H9 (cell line): ENCODE measurements around the gene HYAL1. TPM values are rescaled to one million over a fixed set of nuclear protein-coding genes. Genes with fewer than 3 reads are reported as not detected.
A peak's percentile ranks its signal among the peaks of the same experiment; 100 is the strongest.

Experiments
- DNase-seq: peaks from one replicate; pipeline ENCODE4 v3.0.0-alpha.2; 2017
- H2AFZ ChIP-seq: one replicate; pipeline ENCODE4 v1.6.1; 2013; ENCODE audit warnings: mild to moderate bottlenecking, low read length, control low read depth, moderate library complexity
- H2AK5ac ChIP-seq: 2 replicates; pipeline ENCODE4 v1.6.1; 2013; ENCODE audit warnings: low read length, control low read depth, mixed read lengths; ENCODE audit not compliant: insufficient read length
- H2BK120ac ChIP-seq: one replicate; pipeline ENCODE4 v1.6.1; 2013; ENCODE audit warnings: low read depth, mild to moderate bottlenecking, low read length, control low read depth, inconsistent platforms; ENCODE audit not compliant: poor library complexity, severe bottlenecking
- H2BK12ac ChIP-seq: 2 replicates; pipeline ENCODE4 v1.6.1; 2013; ENCODE audit warnings: low read length, control low read depth, mixed read lengths, low read depth; ENCODE audit not compliant: insufficient read length
- H2BK15ac ChIP-seq: 2 replicates; pipeline ENCODE4 v1.6.1; 2013; ENCODE audit warnings: low read depth, low read length, control low read depth
- H2BK20ac ChIP-seq: one replicate; pipeline ENCODE4 v1.6.1; 2013; ENCODE audit warnings: low read depth, mild to moderate bottlenecking, low read length, control low read depth, inconsistent platforms; ENCODE audit not compliant: poor library complexity, severe bottlenecking
- H2BK5ac ChIP-seq: 2 replicates; pipeline ENCODE4 v1.6.1; 2013; ENCODE audit warnings: low read length, control low read depth, mixed read lengths; ENCODE audit not compliant: insufficient read length
- H3K14ac ChIP-seq: 2 replicates; pipeline ENCODE4 v1.6.1; 2013; ENCODE audit warnings: low read length, control low read depth; ENCODE audit not compliant: insufficient read depth
- H3K18ac ChIP-seq: 2 replicates; pipeline ENCODE4 v1.6.1; 2013; ENCODE audit warnings: low read depth, mild to moderate bottlenecking, mixed read lengths, low read length, control low read depth; ENCODE audit not compliant: insufficient read length
- H3K23ac ChIP-seq: 2 replicates; pipeline ENCODE4 v1.6.1; 2013; ENCODE audit warnings: low read length, control low read depth, mixed read lengths, low read depth; ENCODE audit not compliant: insufficient read length
- H3K23me2 ChIP-seq: 2 replicates; pipeline ENCODE4 v1.6.1; 2013; ENCODE audit warnings: low read depth, mild to moderate bottlenecking, mixed read lengths, low read length, control low read depth; ENCODE audit not compliant: insufficient read length, poor library complexity, severe bottlenecking
- H3K27ac ChIP-seq: 2 replicates; pipeline ENCODE4 v1.5.1; 2013; ENCODE audit warnings: low read length, control low read depth, mixed read lengths, low read depth; ENCODE audit not compliant: insufficient read length
- H3K27me3 ChIP-seq: 2 replicates; pipeline ENCODE4 v1.6.1; 2013; ENCODE audit warnings: low read length, control low read depth, inconsistent platforms; ENCODE audit not compliant: insufficient read depth
- H3K4ac ChIP-seq: 2 replicates; pipeline ENCODE4 v1.6.1; 2013; ENCODE audit warnings: low read depth, mild to moderate bottlenecking, control low read depth, inconsistent platforms, low read length, moderate library complexity
- H3K4me1 ChIP-seq: 2 replicates; pipeline ENCODE4 v1.6.1; 2013; ENCODE audit warnings: low read length, control low read depth, inconsistent platforms; ENCODE audit not compliant: insufficient read depth
- H3K4me2 ChIP-seq: 2 replicates; pipeline ENCODE4 v1.6.1; 2013; ENCODE audit warnings: low read length, control low read depth, mixed read lengths; ENCODE audit not compliant: insufficient read length, insufficient read depth
- H3K56ac ChIP-seq: 2 replicates; pipeline ENCODE4 v1.6.1; 2013; ENCODE audit warnings: low read depth, mild to moderate bottlenecking, mixed read lengths, low read length, control low read depth; ENCODE audit not compliant: insufficient read length
- H3K79me1 ChIP-seq: 2 replicates; pipeline ENCODE4 v1.6.1; 2013; ENCODE audit warnings: low read depth, mild to moderate bottlenecking, moderate library complexity, low read length, control low read depth, inconsistent platforms; ENCODE audit not compliant: insufficient read depth, poor library complexity, severe bottlenecking
- H3K79me2 ChIP-seq: 2 replicates; pipeline ENCODE4 v1.6.1; 2013; ENCODE audit warnings: low read length, control low read depth, inconsistent platforms; ENCODE audit not compliant: insufficient read depth
- H3K9ac ChIP-seq: 2 replicates; pipeline ENCODE4 v1.6.1; 2013; ENCODE audit warnings: low read length, control low read depth, mixed read lengths; ENCODE audit not compliant: insufficient read length; ENCODE audit errors: extremely low read depth
- H3K9me3 ChIP-seq: one replicate; pipeline ENCODE4 v1.6.1; 2013; ENCODE audit warnings: low read depth, low read length, inconsistent platforms; ENCODE audit not compliant: control insufficient read depth
- H3T11ph ChIP-seq: one replicate; pipeline ENCODE4 v1.6.1; 2013; ENCODE audit warnings: mild to moderate bottlenecking, low read length, control low read depth, inconsistent platforms
- H4K20me1 ChIP-seq: one replicate; pipeline ENCODE4 v1.6.1; 2013; ENCODE audit not compliant: control insufficient read depth, insufficient read length, insufficient read depth
- H4K5ac ChIP-seq: 2 replicates; pipeline ENCODE4 v1.6.1; 2013; ENCODE audit warnings: low read depth, mild to moderate bottlenecking, mixed read lengths, low read length, control low read depth; ENCODE audit not compliant: insufficient read length
- H4K8ac ChIP-seq: replicated peaks from 2 replicates; pipeline ENCODE4 v1.6.1; 2013; ENCODE audit warnings: low read length, control low read depth, mixed read lengths, low read depth; ENCODE audit not compliant: insufficient read length
- H4K91ac ChIP-seq: 2 replicates; pipeline ENCODE4 v1.6.1; 2013; ENCODE audit warnings: low read depth, mild to moderate bottlenecking, moderate library complexity, mixed read lengths, low read length, control low read depth; ENCODE audit not compliant: insufficient read length
- H3K27ac Mint-ChIP-seq, 3 experiments: 2 replicates in 2 of 3; 3 replicates in 1 of 3; pipeline ENCODE4 v1.8.0; 2020 to 2021; ENCODE audit warnings: mixed read lengths in 3 of 3, mild to moderate bottlenecking in 1 of 3, moderate library complexity in 1 of 3
- H3K27me3 Mint-ChIP-seq: 2 replicates; pipeline ENCODE4 v1.8.0; 2021; ENCODE audit warnings: low read depth, mild to moderate bottlenecking, moderate library complexity, mixed read lengths
- H3K36me3 Mint-ChIP-seq, 3 experiments: 2 replicates in 2 of 3; 3 replicates in 1 of 3; pipeline ENCODE4 v1.8.0; 2020 to 2021; ENCODE audit warnings: low read depth in 3 of 3, mixed read lengths in 3 of 3; ENCODE audit not compliant: insufficient read depth in 1 of 3
- H3K4me1 Mint-ChIP-seq, 2 experiments: 2 replicates each; pipeline ENCODE4 v1.8.0; 2020; ENCODE audit warnings: mixed read lengths in 2 of 2
- H3K4me3 Mint-ChIP-seq, 2 experiments: 2 replicates in 1 of 2; 3 replicates in 1 of 2; pipeline ENCODE4 v1.8.0; 2020 to 2021; ENCODE audit warnings: mild to moderate bottlenecking in 2 of 2, mixed read lengths in 2 of 2, moderate library complexity in 1 of 2
- H3K9me3 Mint-ChIP-seq, 2 experiments: 2 replicates in 1 of 2; 3 replicates in 1 of 2; pipeline ENCODE4 v1.8.0; 2020; ENCODE audit warnings: mild to moderate bottlenecking in 2 of 2, mixed read lengths in 2 of 2, moderate library complexity in 1 of 2
- WGBS: extraction: QIAGEN DNeasy Blood & Tissue Kit; methylation state at CpG from one replicate; pipeline ENCODE4 v1.1.7; 2013; ENCODE audit warnings: missing lambda C conversion rate, low lambda C conversion rate, mixed read lengths; ENCODE audit not compliant: insufficient read length; ENCODE audit errors: extremely low coverage; 5-methylcytosine and 5-hydroxymethylcytosine counted together
- total RNA-seq: library from RNA; stranded (reverse); gene quantifications from 2 replicates; pipeline ENCODE4 v1.2.1, GENCODE V29; 2021
- TF ChIP-seq, protein P1 (sequence below): fragments of 200-600 bp; sonication (generic); conservative IDR thresholded peaks from 3 replicates; pipeline ENCODE4 v1.8.0; 2021; ENCODE audit warnings: antibody characterized with exemption, mild to moderate bottlenecking

The HYAL1 gene
- total RNA-seq, 1 experiment from 2014 or later: 2.0 TPM

DNA sequence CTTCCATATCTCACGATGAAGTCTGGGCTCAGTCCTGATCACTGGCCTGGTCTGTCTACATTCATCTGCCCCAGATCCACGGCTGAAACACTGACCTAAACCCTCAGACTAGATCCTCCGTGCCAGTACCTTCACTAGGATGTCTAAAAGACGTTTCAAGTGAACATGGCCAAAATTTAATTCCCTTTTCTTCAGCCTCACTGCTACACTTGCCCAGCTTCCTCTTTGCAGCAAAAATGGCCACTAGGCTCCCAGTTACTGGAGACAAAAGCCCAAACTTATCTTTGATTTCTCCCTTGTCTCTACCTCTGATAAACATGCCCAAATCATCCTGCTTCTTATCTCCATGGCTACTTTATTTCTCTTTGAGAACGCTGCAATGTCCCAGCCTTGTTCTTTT, 35.6 kb upstream of the HYAL1 start:
- H3K4ac ChIP-seq: no peak overlapping the region
- no peak overlapping the region for H3K4me2 ChIP-seq
- Mint-ChIP-seq H3K27me3 (peaks cover 53% of the 10 kb centered on the region), H3K4me1 (peaks cover 29 to 44% of the 10 kb centered on the region in 2 experiments), H3K27ac (no peak overlapping the region), H3K9me3 (no peaks in the 10 kb centered on the region; a peak in 1 of 5 replicates), H3K4me3 (peak overlapping the region; percentile 64 to 87; a peak in 4 of 5 replicates), H3K36me3 (peaks cover 0 to 8% (median 6%) of the 10 kb centered on the region in 3 experiments; a peak in 5 of 7 replicates)
- H2BK20ac ChIP-seq: no peak overlapping the region
- H4K91ac ChIP-seq: no peak overlapping the region
- peaks cover 24% of the 10 kb centered on the region for H3K23me2 ChIP-seq
- no peak overlapping the region for H2AFZ ChIP-seq
- no peaks in the 10 kb centered on the region for H4K20me1 ChIP-seq
- H3K27me3 ChIP-seq: peaks cover 13% of the 10 kb centered on the region; the same call in 1 of the 2 replicates
- H3K79me2 ChIP-seq: peaks cover 5% of the 10 kb centered on the region; the same call in 1 of the 2 replicates
- H3K9me3 ChIP-seq: no peaks in the 10 kb centered on the region
- no peak overlapping the region for H3K56ac ChIP-seq
- no peak for DNase-seq
- no peak overlapping the region for H2BK12ac ChIP-seq
- no peak overlapping the region for H2AK5ac ChIP-seq
- no peak overlapping the region for H3K23ac ChIP-seq
- H3K4me1 ChIP-seq: no peaks in the 10 kb centered on the region; the same call in 1 of the 2 replicates
- no peak overlapping the region for H3T11ph ChIP-seq
- no peak overlapping the region for H2BK120ac ChIP-seq
- no peak overlapping the region for H3K14ac ChIP-seq
- no peak overlapping the region for H2BK5ac ChIP-seq
- H4K8ac ChIP-seq: no peak overlapping the region
- TF ChIP-seq, protein P1, sequence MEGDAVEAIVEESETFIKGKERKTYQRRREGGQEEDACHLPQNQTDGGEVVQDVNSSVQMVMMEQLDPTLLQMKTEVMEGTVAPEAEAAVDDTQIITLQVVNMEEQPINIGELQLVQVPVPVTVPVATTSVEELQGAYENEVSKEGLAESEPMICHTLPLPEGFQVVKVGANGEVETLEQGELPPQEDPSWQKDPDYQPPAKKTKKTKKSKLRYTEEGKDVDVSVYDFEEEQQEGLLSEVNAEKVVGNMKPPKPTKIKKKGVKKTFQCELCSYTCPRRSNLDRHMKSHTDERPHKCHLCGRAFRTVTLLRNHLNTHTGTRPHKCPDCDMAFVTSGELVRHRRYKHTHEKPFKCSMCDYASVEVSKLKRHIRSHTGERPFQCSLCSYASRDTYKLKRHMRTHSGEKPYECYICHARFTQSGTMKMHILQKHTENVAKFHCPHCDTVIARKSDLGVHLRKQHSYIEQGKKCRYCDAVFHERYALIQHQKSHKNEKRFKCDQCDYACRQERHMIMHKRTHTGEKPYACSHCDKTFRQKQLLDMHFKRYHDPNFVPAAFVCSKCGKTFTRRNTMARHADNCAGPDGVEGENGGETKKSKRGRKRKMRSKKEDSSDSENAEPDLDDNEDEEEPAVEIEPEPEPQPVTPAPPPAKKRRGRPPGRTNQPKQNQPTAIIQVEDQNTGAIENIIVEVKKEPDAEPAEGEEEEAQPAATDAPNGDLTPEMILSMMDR: no peak
- no peak overlapping the region for H3K9ac ChIP-seq
- H4K5ac ChIP-seq: no peak overlapping the region
- H3K18ac ChIP-seq: no peak overlapping the region
- no peak overlapping the region for H3K27ac ChIP-seq
- no CpG with 5 or more reads among the region's 5 CpGs for WGBS
- H3K79me1 ChIP-seq: no peaks in the 10 kb centered on the region
- H2BK15ac ChIP-seq: no peak overlapping the region
